A673 (cell line): Measurements from ENCODE around the gene DPF1. TPM values are rescaled to one million over a fixed set of nuclear protein-coding genes. Genes with fewer than 3 reads are reported as not detected.

ENCODE experiments used
- BruUV-seq: library from RNA; stranded (reverse); fragments of 400-500 nt; replicated peaks from 2 replicates; lab custom pipeline; 2021; lab: Mats Ljungman, UMichigan
- CTCF ChIA-PET: fragments of 300-600 bp; sonication (Branson Sonifier 250); formaldehyde crosslinking; loops from one replicate; lab custom pipeline; 2022; ENCODE audit warnings: antibody characterized with exemption; lab: Charles Lee
- POLR2A ChIA-PET: fragments of 300-600 bp; sonication (Branson Sonifier 250); formaldehyde crosslinking; loops from one replicate; lab custom pipeline; 2022; ENCODE audit warnings: antibody characterized with exemption; ENCODE audit not compliant: low non-redundant PET; lab: Charles Lee
- DNase-seq: peaks from one replicate; pipeline ENCODE4 v3.0.0-alpha.2; 2015; ENCODE audit warnings: low spot score
- H3K27ac ChIP-seq: fragments of 200-600 bp; sonication (generic); 2 replicates; pipeline ENCODE4 v1.5.1; 2016; ENCODE audit warnings: mixed run types, low read depth, mild to moderate bottlenecking, mixed read lengths, antibody characterized with exemption, low read length; ENCODE audit not compliant: poor library complexity, severe bottlenecking
- H3K27me3 ChIP-seq: fragments of 200-600 bp; sonication (generic); replicated peaks from 2 replicates; pipeline ENCODE4 v1.6.1; 2017; ENCODE audit warnings: mixed run types, low read depth, mild to moderate bottlenecking, mixed read lengths, antibody characterized with exemption, low read length; ENCODE audit not compliant: insufficient read depth, poor library complexity
- H3K36me3 ChIP-seq: fragments of 200-600 bp; sonication (generic); 2 replicates; pipeline ENCODE4 v1.6.1; 2016; ENCODE audit warnings: mixed run types, mild to moderate bottlenecking, mixed read lengths, antibody characterized with exemption, low read length; ENCODE audit not compliant: insufficient read depth, poor library complexity, severe bottlenecking
- H3K4me1 ChIP-seq: fragments of 200-600 bp; sonication (generic); 2 replicates; pipeline ENCODE4 v1.6.1; 2017; ENCODE audit warnings: mixed run types, mild to moderate bottlenecking, mixed read lengths, antibody characterized with exemption, low read length; ENCODE audit not compliant: insufficient read depth, poor library complexity, severe bottlenecking
- H3K4me3 ChIP-seq: fragments of 200-600 bp; sonication (generic); 2 replicates; pipeline ENCODE4 v1.5.1; 2016; ENCODE audit warnings: low read depth, mixed run types, mild to moderate bottlenecking, mixed read lengths, low read length; ENCODE audit not compliant: poor library complexity, severe bottlenecking
- H3K9me3 ChIP-seq: fragments of 200-600 bp; sonication (generic); 2 replicates; pipeline ENCODE4 v1.6.1; 2016; ENCODE audit warnings: mixed run types, low read depth, mild to moderate bottlenecking, mixed read lengths, antibody characterized with exemption, low read length; ENCODE audit not compliant: poor library complexity, severe bottlenecking
- EZH2 ChIP-seq: fragments of 200-600 bp; sonication (generic); IDR thresholded peaks from 2 replicates; pipeline ENCODE4 v1.6.1; 2017; ENCODE audit warnings: borderline replicate concordance, low read depth, mild to moderate bottlenecking, mixed read lengths, antibody characterized with exemption, low read length; ENCODE audit not compliant: poor library complexity, severe bottlenecking
- intact Hi-C: fragments of 100-400 bp; cut with micrococcal nuclease; formaldehyde crosslinking; loops from one replicate; pipeline ENCODE4 v1.10.0; 2022; ENCODE audit not compliant: unreplicated experiment
- total RNA-seq: library from RNA; stranded (reverse); gene quantifications from 2 replicates; pipeline ENCODE4 v1.2.3, GENCODE V29; 2021
- TF ChIP-seq, protein P1 (sequence below): fragments of 300-800, 200-600 bp; sonication (generic); conservative IDR thresholded peaks from 2 replicates; pipeline ENCODE4 v1.5.1; 2017; ENCODE audit warnings: low read depth, mild to moderate bottlenecking, antibody characterized with exemption, low read length, moderate library complexity, mixed read lengths

DPF1 gene
- total RNA-seq, 1 experiment from 2014 or later, result 6.3 TPM

GRCh38 chr19:38221919-38222830 lies 1.8 kb downstream of the DPF1 start:
- Histone ChIP-seq H3K4me1 (no peaks in the 10 kb centered on the region), H3K36me3 (no peaks in the 10 kb centered on the region), H3K27ac (no peak overlapping the region), H3K9me3 (no peaks in the 10 kb centered on the region), H3K27me3 (no peaks in the 10 kb centered on the region), H3K4me3 (no peak overlapping the region)
- POLR2A ChIA-PET, result no interaction called here
- TF ChIP-seq, protein P1, sequence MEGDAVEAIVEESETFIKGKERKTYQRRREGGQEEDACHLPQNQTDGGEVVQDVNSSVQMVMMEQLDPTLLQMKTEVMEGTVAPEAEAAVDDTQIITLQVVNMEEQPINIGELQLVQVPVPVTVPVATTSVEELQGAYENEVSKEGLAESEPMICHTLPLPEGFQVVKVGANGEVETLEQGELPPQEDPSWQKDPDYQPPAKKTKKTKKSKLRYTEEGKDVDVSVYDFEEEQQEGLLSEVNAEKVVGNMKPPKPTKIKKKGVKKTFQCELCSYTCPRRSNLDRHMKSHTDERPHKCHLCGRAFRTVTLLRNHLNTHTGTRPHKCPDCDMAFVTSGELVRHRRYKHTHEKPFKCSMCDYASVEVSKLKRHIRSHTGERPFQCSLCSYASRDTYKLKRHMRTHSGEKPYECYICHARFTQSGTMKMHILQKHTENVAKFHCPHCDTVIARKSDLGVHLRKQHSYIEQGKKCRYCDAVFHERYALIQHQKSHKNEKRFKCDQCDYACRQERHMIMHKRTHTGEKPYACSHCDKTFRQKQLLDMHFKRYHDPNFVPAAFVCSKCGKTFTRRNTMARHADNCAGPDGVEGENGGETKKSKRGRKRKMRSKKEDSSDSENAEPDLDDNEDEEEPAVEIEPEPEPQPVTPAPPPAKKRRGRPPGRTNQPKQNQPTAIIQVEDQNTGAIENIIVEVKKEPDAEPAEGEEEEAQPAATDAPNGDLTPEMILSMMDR, result no peak
- no peak for TF ChIP-seq EZH2
- CTCF ChIA-PET, result no interaction called here
- DNase-seq, result no peak
- intact Hi-C loops, result loop anchor here (10.0 kb wide), 2 partner anchors 77 to 317 kb away; partner anchors contain the start of genes SIPA1L3 and WDR87
- BruUV-seq, result no TSS peak

GRCh38 chr19:38221421-38221820 lies 2.6 kb downstream of the DPF1 start:
- Histone ChIP-seq H3K27ac (no peak overlapping the region), H3K4me3 (no peak overlapping the region), H3K27me3 (no peaks in the 10 kb centered on the region), H3K9me3 (no peaks in the 10 kb centered on the region), H3K36me3 (no peaks in the 10 kb centered on the region), H3K4me1 (no peaks in the 10 kb centered on the region)
- no TSS peak for BruUV-seq
- CTCF ChIA-PET, result no interaction called here
- TF ChIP-seq, protein P1, result no peak
- no peak for TF ChIP-seq EZH2
- DNase-seq, result no peak
- intact Hi-C loops, result loop anchor here (10.0 kb wide), 2 partner anchors 77 to 317 kb away; partner anchors contain the start of genes SIPA1L3 and WDR87
- POLR2A ChIA-PET, result no interaction called here

- no peak overlapping the region for H3K4me3 ChIP-seq
- CTCF ChIA-PET, result no interaction called here
These were observed 4.8 kb downstream of the DPF1 start for GRCh38 chr19:38219221-38219620.

More at GRCh38 chr19:38219221-38219620, 4.8 kb downstream of the DPF1 start:
- no peaks in the 10 kb centered on the region for H3K9me3 ChIP-seq
- DNase-seq, result no peak
- no peaks in the 10 kb centered on the region for H3K36me3 ChIP-seq
- intact Hi-C loops, result no loop called here
- H3K27me3 ChIP-seq, result no peaks in the 10 kb centered on the region
- POLR2A ChIA-PET, result no interaction called here
- TF ChIP-seq EZH2, result no peak
- TF ChIP-seq, protein P1, result no peak
- BruUV-seq, result no TSS peak
- no peaks in the 10 kb centered on the region for H3K4me1 ChIP-seq
- H3K27ac ChIP-seq, result no peak overlapping the region
